ENCODE data around the gene MRFAP1L1.
"Not testable (repeated sequence)": the region's sequence is repeated elsewhere in the genome, so short reads cannot be mapped to it uniquely, and the experiment has no call there.

MRFAP1L1 gene

GRCh38 chr4:6709230-6710114 lies at the start of gene MRFAP1L1:
MRFAP1L1 (minus strand) TSS chr4:6709865; CDS start chr4:6709629, 236 bp downstream.
- DNase-seq = peak; percentile 55

- no peak for DNase-seq
Measured at GRCh38 chr4:6758728-6759127, 49.1 kb upstream of the MRFAP1L1 start.

GRCh38 chr4:6756345-6756744 lies 46.7 kb upstream of the MRFAP1L1 start:
- not testable (repeated sequence) for DNase-seq

GRCh38 chr4:6755088-6755753 lies 45.6 kb upstream of the MRFAP1L1 start:
- no peak for DNase-seq

GRCh38 chr4:6754481-6755087 lies 44.9 kb upstream of the MRFAP1L1 start:
- DNase-seq = no peak

- DNase-seq = no peak
Measured at GRCh38 chr4:6753891-6754290, 44.2 kb upstream of the MRFAP1L1 start.

GRCh38 chr4:6753103-6753560 lies 43.5 kb upstream of the MRFAP1L1 start:
- no peak for DNase-seq

GRCh38 chr4:6752486-6752829 lies 42.8 kb upstream of the MRFAP1L1 start:
- DNase-seq = no peak

GRCh38 chr4:6751611-6752485 lies 42.2 kb upstream of the MRFAP1L1 start:
- DNase-seq = no peak

GRCh38 chr4:6750286-6751221 lies 40.9 kb upstream of the MRFAP1L1 start:
- DNase-seq = no peak

GRCh38 chr4:6749340-6750171 lies 39.9 kb upstream of the MRFAP1L1 start:
- no peak for DNase-seq

- DNase-seq = no peak
Measured at GRCh38 chr4:6748286-6748685, 38.6 kb upstream of the MRFAP1L1 start.

- no peak for DNase-seq
Measured at GRCh38 chr4:6747294-6748051, 37.8 kb upstream of the MRFAP1L1 start.

GRCh38 chr4:6746721-6747293 lies 37.1 kb upstream of the MRFAP1L1 start:
- DNase-seq = no peak

GRCh38 chr4:6742989-6743388 lies 33.3 kb upstream of the MRFAP1L1 start:
- DNase-seq = no peak

GRCh38 chr4:6742507-6742906 lies 32.8 kb upstream of the MRFAP1L1 start:
- DNase-seq = no peak

- no peak for DNase-seq
Measured at GRCh38 chr4:6740347-6740746, 30.7 kb upstream of the MRFAP1L1 start.

GRCh38 chr4:6739920-6740319 lies 30.3 kb upstream of the MRFAP1L1 start:
- no peak for DNase-seq

GRCh38 chr4:6734165-6734786 lies 24.6 kb upstream of the MRFAP1L1 start:
- no peak for DNase-seq
